ENCODE results near the gene DLGAP1.

GRCh38 chr18:3655254-3656050 is 799.7 kb downstream of the DLGAP1 start:
- TF ChIP-seq YY1 (IDR thresholded peaks at IDR 0.05; ENCODE audit: insufficient read depth, insufficient read length) (no peak), ZNF274 (IDR thresholded peaks at IDR 0.05; ENCODE audit: low read depth, low read length) (no peak)
